Lung (tissue), 12 donors: ENCODE measurements around the gene SFXN5. TPM values are rescaled to one million over a fixed set of nuclear protein-coding genes. Genes with fewer than 3 reads are reported as not detected.

ENCODE experiments used
- ATAC-seq: fragments of 200-7000 bp; cut with Tn5 transposase; one replicate; pipeline ENCODE4 v1.9.1; 2020; ENCODE audit warnings: moderate number of reproducible peaks; ENCODE audit not compliant: insufficient read depth, low FRiP score
- DNase-seq, 3 donors: peaks; one replicate each; pipeline ENCODE4 v3.0.0-alpha.2; 2013 to 2017
- H3K27ac ChIP-seq, 2 donors: one replicate each; pipeline ENCODE4 v1.5.1; 2013; ENCODE audit warnings: mild to moderate bottlenecking in 2 of 2, moderate library complexity in 2 of 2, control low read depth in 1 of 2, inconsistent platforms in 1 of 2, low read depth in 1 of 2, low read length in 1 of 2
- H3K27me3 ChIP-seq, 3 donors: one replicate each; pipeline ENCODE4 v1.5.1; 2013; ENCODE audit warnings: low read length in 2 of 3; ENCODE audit not compliant: control insufficient read depth in 3 of 3, insufficient read depth in 3 of 3
- H3K36me3 ChIP-seq, 4 donors: one replicate each; pipeline ENCODE4 v1.5.1; 2013; ENCODE audit warnings: low read length in 4 of 4, mild to moderate bottlenecking in 1 of 4, moderate library complexity in 1 of 4; ENCODE audit not compliant: control insufficient read depth in 4 of 4, insufficient read depth in 4 of 4
- H3K4me1 ChIP-seq, 5 donors: one replicate each; pipeline ENCODE4 v1.5.1; 2013; ENCODE audit warnings: low read length in 5 of 5, mild to moderate bottlenecking in 2 of 5, moderate library complexity in 1 of 5; ENCODE audit not compliant: control insufficient read depth in 5 of 5, insufficient read depth in 5 of 5
- H3K4me3 ChIP-seq: one replicate; pipeline ENCODE4 v1.5.1; 2013; ENCODE audit warnings: mild to moderate bottlenecking, control low read depth, moderate library complexity
- H3K9ac ChIP-seq, 2 donors: one replicate each; pipeline ENCODE4 v1.5.1; 2013; ENCODE audit warnings: low read length in 2 of 2, control low read depth in 1 of 2; ENCODE audit not compliant: insufficient read depth in 1 of 2
- H3K9me3 ChIP-seq, 4 donors: one replicate each; pipeline ENCODE4 v1.5.1; 2013; ENCODE audit warnings: low read length in 3 of 4, mild to moderate bottlenecking in 1 of 4, moderate library complexity in 1 of 4; ENCODE audit not compliant: control insufficient read depth in 4 of 4, insufficient read depth in 3 of 4
- CTCF ChIP-seq: IDR thresholded peaks from 2 replicates; pipeline ENCODE4 v1.5.1; 2012; ENCODE audit warnings: mild to moderate bottlenecking; ENCODE audit errors: control extremely low read depth, extremely low read depth
- WGBS, 2 donors: extraction: QIAGEN DNeasy Blood & Tissue Kit; methylation state at CpG; one replicate each; pipeline ENCODE4 v1.1.7; 2013; 5-methylcytosine and 5-hydroxymethylcytosine counted together
- polyA plus RNA-seq, 2 donors: library from polyadenylated mRNA; stranded (reverse); fragments of 200-250 nt; gene quantifications; one replicate each; pipeline ENCODE4 v1.2.1, GENCODE V29; 2013
- total RNA-seq, 2 donors: library from RNA; depleted of rRNA in 1 of 2; stranded (reverse); fragments of >200 nt in 1 of 2; gene quantifications; one replicate each; pipeline ENCODE4 v1.2.1, GENCODE V29; 2014 to 2021
- donor health status: control.
- donor health status: control.
- donor health status: Bipolar disorder and iron deficiency.
- donor health status: healthy.
- donor health status: DM: yes; HTN: yes; CAD: no.

SFXN5 gene
- total and polyA plus RNA-seq, 4 donors: 8.3 to 15.6 (median 9.6) TPM

GRCh38 chr2:73003027-73003426, 68.5 kb downstream of the SFXN5 start:
- Histone ChIP-seq H3K4me1 (no peaks in the 10 kb centered on the region), H3K9me3 (no peaks in the 10 kb centered on the region), H3K36me3 (peaks cover 0 to 6% (median 0%) of the 10 kb centered on the region in 4 donors), H3K4me3 (no peak overlapping the region), H3K27me3 (no peaks in the 10 kb centered on the region), H3K27ac (no peak overlapping the region), H3K9ac (no peak overlapping the region)
- no peak for ATAC-seq
- 87 to 89% methylated on average over 8 of the region's 8 CpGs for WGBS, 2 donors
- TF ChIP-seq CTCF: no peak
- no peak for DNase-seq

- Histone ChIP-seq H3K9me3 (no peaks in the 10 kb centered on the region), H3K9ac (no peak overlapping the region), H3K4me3 (no peak overlapping the region), H3K4me1 (no peaks in the 10 kb centered on the region), H3K36me3 (peaks cover 0 to 5% (median 0%) of the 10 kb centered on the region in 4 donors), H3K27me3 (no peaks in the 10 kb centered on the region), H3K27ac (no peak overlapping the region)
- no peak for TF ChIP-seq CTCF
- ATAC-seq: no peak
- DNase-seq: no peak
- WGBS, 2 donors: 94 to 97% methylated on average over 6 of the region's 6 CpGs
Measured at GRCh38 chr2:73000808-73001570, 70.5 kb downstream of the SFXN5 start.

GRCh38 chr2:72999729-73000725, 71.5 kb downstream of the SFXN5 start:
- no peaks in the 10 kb centered on the region for H3K4me1 ChIP-seq
- WGBS, 2 donors: 94 to 97% methylated on average over 13 of the region's 13 CpGs
- no peak overlapping the region for H3K4me3 ChIP-seq
- ATAC-seq: no peak
- H3K36me3 ChIP-seq: peaks cover 0 to 5% (median 0%) of the 10 kb centered on the region in 4 donors
- no peak overlapping the region for H3K9ac ChIP-seq
- TF ChIP-seq CTCF: no peak
- H3K27me3 ChIP-seq: no peaks in the 10 kb centered on the region
- no peak for DNase-seq
- no peak overlapping the region for H3K27ac ChIP-seq
- no peaks in the 10 kb centered on the region for H3K9me3 ChIP-seq
